ENCODE results near the gene ADAMTSL3.

The ADAMTSL3 gene

GRCh38 chr15:83709241-83709640 is 55.3 kb downstream of the ADAMTSL3 start:
- in situ Hi-C loops (cut with MboI; ENCODE audit: low sequenced_read_pairs, unreplicated experiment): no loop called here
- no peak for DNase-seq (ENCODE audit: low spot score)
- TF ChIP-seq CTCF (IDR thresholded peaks at IDR 0.05; ENCODE audit: borderline replicate concordance, control extremely low read depth, extremely low read depth, insufficient read depth, missing control alignments): no peak

GRCh38 chr15:83709811-83710210 is 55.9 kb downstream of the ADAMTSL3 start:
- no peak for TF ChIP-seq CTCF (IDR thresholded peaks at IDR 0.05; ENCODE audit: borderline replicate concordance, control extremely low read depth, extremely low read depth, insufficient read depth, missing control alignments)
- no peak for DNase-seq (ENCODE audit: low spot score)
- in situ Hi-C loops (cut with MboI; ENCODE audit: low sequenced_read_pairs, unreplicated experiment): no loop called here

DNA sequence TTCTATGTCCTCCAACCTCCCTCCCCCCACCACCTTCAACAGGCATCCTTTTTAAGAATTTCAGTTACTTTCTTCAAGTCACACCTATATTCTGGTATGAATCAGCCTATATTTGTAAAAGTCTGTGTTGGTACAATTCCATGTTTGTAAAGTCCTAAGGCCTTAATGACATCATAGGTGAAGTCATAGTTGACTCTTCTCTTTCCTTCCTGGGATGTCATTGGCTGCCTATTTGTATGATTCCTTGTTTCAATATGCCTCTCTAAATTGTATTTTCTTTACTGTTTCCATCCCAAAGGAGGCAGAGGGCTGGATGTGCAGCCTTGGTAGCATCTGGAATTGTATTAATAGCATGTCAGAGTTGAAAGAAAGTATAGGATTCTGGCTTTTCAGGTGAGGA is 56.5 kb downstream of the ADAMTSL3 start:
- DNase-seq (ENCODE audit: low spot score): no peak
- TF ChIP-seq CTCF (IDR thresholded peaks at IDR 0.05; ENCODE audit: borderline replicate concordance, control extremely low read depth, extremely low read depth, insufficient read depth, missing control alignments): no peak
- in situ Hi-C loops (cut with MboI; ENCODE audit: low sequenced_read_pairs, unreplicated experiment): no loop called here

- DNase-seq (ENCODE audit: low spot score): no peak
- TF ChIP-seq CTCF (IDR thresholded peaks at IDR 0.05; ENCODE audit: borderline replicate concordance, control extremely low read depth, extremely low read depth, insufficient read depth, missing control alignments): no peak
- in situ Hi-C loops (cut with MboI; ENCODE audit: low sequenced_read_pairs, unreplicated experiment): no loop called here
Measured at GRCh38 chr15:83711236-83711635, 57.3 kb downstream of the ADAMTSL3 start.

- no peak for DNase-seq (ENCODE audit: low spot score)
- TF ChIP-seq CTCF (IDR thresholded peaks at IDR 0.05; ENCODE audit: borderline replicate concordance, control extremely low read depth, extremely low read depth, insufficient read depth, missing control alignments): no peak
- in situ Hi-C loops (cut with MboI; ENCODE audit: low sequenced_read_pairs, unreplicated experiment): no loop called here
Measured at GRCh38 chr15:83713242-83713641, 59.3 kb downstream of the ADAMTSL3 start.

DNA sequence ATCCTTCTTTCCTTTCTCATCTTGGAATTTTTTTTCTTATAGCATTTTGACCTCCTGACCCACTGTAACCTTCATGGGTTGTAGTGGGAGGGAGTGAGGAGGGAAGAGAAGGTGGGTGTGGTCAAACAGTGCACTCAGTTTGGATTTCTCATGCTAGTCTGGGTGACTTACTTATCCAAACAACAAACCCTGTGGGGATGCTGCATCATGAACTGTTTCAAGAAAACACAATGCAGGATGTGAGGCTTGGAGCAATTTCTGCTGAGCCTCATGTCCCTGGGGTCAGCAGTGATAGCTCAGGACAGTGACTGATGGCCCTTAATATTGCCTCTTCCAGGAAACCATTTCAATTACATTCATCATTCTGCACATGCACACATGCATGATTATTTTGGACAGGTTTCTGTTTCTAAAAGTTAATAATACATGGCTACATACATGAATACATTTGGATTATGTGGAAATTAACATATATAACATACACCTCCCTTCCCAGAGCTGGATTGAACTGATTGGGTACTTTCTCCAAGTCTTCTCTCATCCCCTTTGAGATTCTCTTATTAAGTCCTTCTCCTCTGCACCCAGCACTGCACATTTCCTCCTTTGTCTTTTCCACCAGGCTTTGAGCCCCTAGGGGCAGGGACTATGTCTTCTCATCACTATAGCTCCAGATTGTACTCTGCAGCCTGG is 61.2 kb downstream of the ADAMTSL3 start:
- no peak for DNase-seq (ENCODE audit: low spot score)
- TF ChIP-seq CTCF (IDR thresholded peaks at IDR 0.05; ENCODE audit: borderline replicate concordance, control extremely low read depth, extremely low read depth, insufficient read depth, missing control alignments): no peak
- in situ Hi-C loops (cut with MboI; ENCODE audit: low sequenced_read_pairs, unreplicated experiment): no loop called here

All from GM13976 (cell line).